H9 (cell line): ENCODE measurements around the gene PAK1. TPM values are rescaled to one million over a fixed set of nuclear protein-coding genes. Genes with fewer than 3 reads are reported as not detected.

ENCODE experiments used
- DNase-seq: peaks from one replicate; pipeline ENCODE4 v3.0.0-alpha.2; 2017
- H2AFZ ChIP-seq: one replicate; pipeline ENCODE4 v1.6.1; 2013; ENCODE audit warnings: mild to moderate bottlenecking, low read length, control low read depth, moderate library complexity
- H2AK5ac ChIP-seq: 2 replicates; pipeline ENCODE4 v1.6.1; 2013; ENCODE audit warnings: low read length, control low read depth, mixed read lengths; ENCODE audit not compliant: insufficient read length
- H2BK120ac ChIP-seq: one replicate; pipeline ENCODE4 v1.6.1; 2013; ENCODE audit warnings: low read depth, mild to moderate bottlenecking, low read length, control low read depth, inconsistent platforms; ENCODE audit not compliant: poor library complexity, severe bottlenecking
- H2BK12ac ChIP-seq: 2 replicates; pipeline ENCODE4 v1.6.1; 2013; ENCODE audit warnings: low read length, control low read depth, mixed read lengths, low read depth; ENCODE audit not compliant: insufficient read length
- H2BK15ac ChIP-seq: 2 replicates; pipeline ENCODE4 v1.6.1; 2013; ENCODE audit warnings: low read depth, low read length, control low read depth
- H2BK20ac ChIP-seq: one replicate; pipeline ENCODE4 v1.6.1; 2013; ENCODE audit warnings: low read depth, mild to moderate bottlenecking, low read length, control low read depth, inconsistent platforms; ENCODE audit not compliant: poor library complexity, severe bottlenecking
- H2BK5ac ChIP-seq: 2 replicates; pipeline ENCODE4 v1.6.1; 2013; ENCODE audit warnings: low read length, control low read depth, mixed read lengths; ENCODE audit not compliant: insufficient read length
- H3K14ac ChIP-seq: 2 replicates; pipeline ENCODE4 v1.6.1; 2013; ENCODE audit warnings: low read length, control low read depth; ENCODE audit not compliant: insufficient read depth
- H3K18ac ChIP-seq: 2 replicates; pipeline ENCODE4 v1.6.1; 2013; ENCODE audit warnings: low read depth, mild to moderate bottlenecking, mixed read lengths, low read length, control low read depth; ENCODE audit not compliant: insufficient read length
- H3K23ac ChIP-seq: 2 replicates; pipeline ENCODE4 v1.6.1; 2013; ENCODE audit warnings: low read length, control low read depth, mixed read lengths, low read depth; ENCODE audit not compliant: insufficient read length
- H3K23me2 ChIP-seq: 2 replicates; pipeline ENCODE4 v1.6.1; 2013; ENCODE audit warnings: low read depth, mild to moderate bottlenecking, mixed read lengths, low read length, control low read depth; ENCODE audit not compliant: insufficient read length, poor library complexity, severe bottlenecking
- H3K27ac ChIP-seq: 2 replicates; pipeline ENCODE4 v1.5.1; 2013; ENCODE audit warnings: low read length, control low read depth, mixed read lengths, low read depth; ENCODE audit not compliant: insufficient read length
- H3K27me3 ChIP-seq: 2 replicates; pipeline ENCODE4 v1.6.1; 2013; ENCODE audit warnings: low read length, control low read depth, inconsistent platforms; ENCODE audit not compliant: insufficient read depth
- H3K4ac ChIP-seq: 2 replicates; pipeline ENCODE4 v1.6.1; 2013; ENCODE audit warnings: low read depth, mild to moderate bottlenecking, control low read depth, inconsistent platforms, low read length, moderate library complexity
- H3K4me1 ChIP-seq: 2 replicates; pipeline ENCODE4 v1.6.1; 2013; ENCODE audit warnings: low read length, control low read depth, inconsistent platforms; ENCODE audit not compliant: insufficient read depth
- H3K4me2 ChIP-seq: 2 replicates; pipeline ENCODE4 v1.6.1; 2013; ENCODE audit warnings: low read length, control low read depth, mixed read lengths; ENCODE audit not compliant: insufficient read length, insufficient read depth
- H3K56ac ChIP-seq: 2 replicates; pipeline ENCODE4 v1.6.1; 2013; ENCODE audit warnings: low read depth, mild to moderate bottlenecking, mixed read lengths, low read length, control low read depth; ENCODE audit not compliant: insufficient read length
- H3K79me1 ChIP-seq: 2 replicates; pipeline ENCODE4 v1.6.1; 2013; ENCODE audit warnings: low read depth, mild to moderate bottlenecking, moderate library complexity, low read length, control low read depth, inconsistent platforms; ENCODE audit not compliant: insufficient read depth, poor library complexity, severe bottlenecking
- H3K79me2 ChIP-seq: 2 replicates; pipeline ENCODE4 v1.6.1; 2013; ENCODE audit warnings: low read length, control low read depth, inconsistent platforms; ENCODE audit not compliant: insufficient read depth
- H3K9ac ChIP-seq: 2 replicates; pipeline ENCODE4 v1.6.1; 2013; ENCODE audit warnings: low read length, control low read depth, mixed read lengths; ENCODE audit not compliant: insufficient read length; ENCODE audit errors: extremely low read depth
- H3K9me3 ChIP-seq: one replicate; pipeline ENCODE4 v1.6.1; 2013; ENCODE audit warnings: low read depth, low read length, inconsistent platforms; ENCODE audit not compliant: control insufficient read depth
- H3T11ph ChIP-seq: one replicate; pipeline ENCODE4 v1.6.1; 2013; ENCODE audit warnings: mild to moderate bottlenecking, low read length, control low read depth, inconsistent platforms
- H4K20me1 ChIP-seq: one replicate; pipeline ENCODE4 v1.6.1; 2013; ENCODE audit not compliant: control insufficient read depth, insufficient read length, insufficient read depth
- H4K5ac ChIP-seq: 2 replicates; pipeline ENCODE4 v1.6.1; 2013; ENCODE audit warnings: low read depth, mild to moderate bottlenecking, mixed read lengths, low read length, control low read depth; ENCODE audit not compliant: insufficient read length
- H4K8ac ChIP-seq: replicated peaks from 2 replicates; pipeline ENCODE4 v1.6.1; 2013; ENCODE audit warnings: low read length, control low read depth, mixed read lengths, low read depth; ENCODE audit not compliant: insufficient read length
- H4K91ac ChIP-seq: 2 replicates; pipeline ENCODE4 v1.6.1; 2013; ENCODE audit warnings: low read depth, mild to moderate bottlenecking, moderate library complexity, mixed read lengths, low read length, control low read depth; ENCODE audit not compliant: insufficient read length
- H3K27ac Mint-ChIP-seq, 3 experiments: 2 replicates in 2 of 3; 3 replicates in 1 of 3; pipeline ENCODE4 v1.8.0; 2020 to 2021; ENCODE audit warnings: mixed read lengths in 3 of 3, mild to moderate bottlenecking in 1 of 3, moderate library complexity in 1 of 3
- H3K27me3 Mint-ChIP-seq: 2 replicates; pipeline ENCODE4 v1.8.0; 2021; ENCODE audit warnings: low read depth, mild to moderate bottlenecking, moderate library complexity, mixed read lengths
- H3K36me3 Mint-ChIP-seq, 3 experiments: 2 replicates in 2 of 3; 3 replicates in 1 of 3; pipeline ENCODE4 v1.8.0; 2020 to 2021; ENCODE audit warnings: low read depth in 3 of 3, mixed read lengths in 3 of 3; ENCODE audit not compliant: insufficient read depth in 1 of 3
- H3K4me1 Mint-ChIP-seq, 2 experiments: 2 replicates each; pipeline ENCODE4 v1.8.0; 2020; ENCODE audit warnings: mixed read lengths in 2 of 2
- H3K4me3 Mint-ChIP-seq, 2 experiments: 2 replicates in 1 of 2; 3 replicates in 1 of 2; pipeline ENCODE4 v1.8.0; 2020 to 2021; ENCODE audit warnings: mild to moderate bottlenecking in 2 of 2, mixed read lengths in 2 of 2, moderate library complexity in 1 of 2
- H3K9me3 Mint-ChIP-seq, 2 experiments: 2 replicates in 1 of 2; 3 replicates in 1 of 2; pipeline ENCODE4 v1.8.0; 2020; ENCODE audit warnings: mild to moderate bottlenecking in 2 of 2, mixed read lengths in 2 of 2, moderate library complexity in 1 of 2
- WGBS: extraction: QIAGEN DNeasy Blood & Tissue Kit; methylation state at CpG from one replicate; pipeline ENCODE4 v1.1.7; 2013; ENCODE audit warnings: missing lambda C conversion rate, low lambda C conversion rate, mixed read lengths; ENCODE audit not compliant: insufficient read length; ENCODE audit errors: extremely low coverage; 5-methylcytosine and 5-hydroxymethylcytosine counted together
- total RNA-seq: library from RNA; stranded (reverse); gene quantifications from 2 replicates; pipeline ENCODE4 v1.2.1, GENCODE V29; 2021
- TF ChIP-seq, protein P1 (sequence below): fragments of 200-600 bp; sonication (generic); conservative IDR thresholded peaks from 3 replicates; pipeline ENCODE4 v1.8.0; 2021; ENCODE audit warnings: antibody characterized with exemption, mild to moderate bottlenecking

PAK1 gene
- total RNA-seq, 1 experiment from 2014 or later = 122 TPM

DNA sequence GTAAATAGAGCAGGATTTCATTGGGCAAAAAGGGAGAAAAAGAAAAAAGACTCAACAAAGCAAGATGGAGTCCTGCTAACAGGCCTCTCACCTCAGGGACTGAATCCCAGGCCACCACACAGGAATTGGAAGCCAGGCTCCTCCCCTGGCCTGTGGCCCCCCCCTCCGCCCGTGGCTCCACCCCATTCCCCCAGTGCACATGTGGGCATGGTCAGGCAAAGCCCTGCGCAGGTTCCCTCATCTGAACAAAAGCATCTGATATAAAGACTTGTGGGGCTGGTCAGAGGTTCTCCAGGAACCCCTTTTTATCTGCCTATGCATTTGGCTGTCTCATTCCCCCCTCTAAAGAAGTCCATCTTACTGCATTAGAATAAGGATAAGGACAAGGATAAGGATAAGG lies 46.0 kb upstream of the PAK1 start:
- H3K56ac ChIP-seq = no peak overlapping the region
- H3K4ac ChIP-seq = no peak overlapping the region
- no peak overlapping the region for H3K18ac ChIP-seq
- WGBS = no CpG with 5 or more reads among the region's 3 CpGs
- no peaks in the 10 kb centered on the region for H3K23me2 ChIP-seq
- H4K8ac ChIP-seq = no peak overlapping the region
- H4K20me1 ChIP-seq = no peaks in the 10 kb centered on the region
- no peak overlapping the region for H2BK15ac ChIP-seq
- no peak overlapping the region for H3K23ac ChIP-seq
- no peak overlapping the region for H2AFZ ChIP-seq
- no peaks in the 10 kb centered on the region for H3K79me2 ChIP-seq
- peaks cover 5% of the 10 kb centered on the region; the same call in 1 of the 2 replicates for H3K4me1 ChIP-seq
- no peak overlapping the region for H2BK12ac ChIP-seq
- Mint-ChIP-seq H3K4me1 (peaks cover 14 to 26% of the 10 kb centered on the region in 2 experiments), H3K27ac (0 out of 7 replicates have a peak overlapping the region, but pooled peaks of 1 of the 3 experiments have one; percentile 30), H3K27me3 (no peaks in the 10 kb centered on the region), H3K9me3 (peaks cover 11 to 12% of the 10 kb centered on the region in 2 experiments), H3K4me3 (no peak overlapping the region), H3K36me3 (peaks cover 3 to 13% (median 5%) of the 10 kb centered on the region in 3 experiments)
- no peak overlapping the region for H3K9ac ChIP-seq
- H3K27ac ChIP-seq = no peak overlapping the region
- H3K14ac ChIP-seq = no peak overlapping the region
- H2BK120ac ChIP-seq = no peak overlapping the region
- H2BK20ac ChIP-seq = no peak overlapping the region
- TF ChIP-seq, protein P1, sequence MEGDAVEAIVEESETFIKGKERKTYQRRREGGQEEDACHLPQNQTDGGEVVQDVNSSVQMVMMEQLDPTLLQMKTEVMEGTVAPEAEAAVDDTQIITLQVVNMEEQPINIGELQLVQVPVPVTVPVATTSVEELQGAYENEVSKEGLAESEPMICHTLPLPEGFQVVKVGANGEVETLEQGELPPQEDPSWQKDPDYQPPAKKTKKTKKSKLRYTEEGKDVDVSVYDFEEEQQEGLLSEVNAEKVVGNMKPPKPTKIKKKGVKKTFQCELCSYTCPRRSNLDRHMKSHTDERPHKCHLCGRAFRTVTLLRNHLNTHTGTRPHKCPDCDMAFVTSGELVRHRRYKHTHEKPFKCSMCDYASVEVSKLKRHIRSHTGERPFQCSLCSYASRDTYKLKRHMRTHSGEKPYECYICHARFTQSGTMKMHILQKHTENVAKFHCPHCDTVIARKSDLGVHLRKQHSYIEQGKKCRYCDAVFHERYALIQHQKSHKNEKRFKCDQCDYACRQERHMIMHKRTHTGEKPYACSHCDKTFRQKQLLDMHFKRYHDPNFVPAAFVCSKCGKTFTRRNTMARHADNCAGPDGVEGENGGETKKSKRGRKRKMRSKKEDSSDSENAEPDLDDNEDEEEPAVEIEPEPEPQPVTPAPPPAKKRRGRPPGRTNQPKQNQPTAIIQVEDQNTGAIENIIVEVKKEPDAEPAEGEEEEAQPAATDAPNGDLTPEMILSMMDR = no peak
- peak; percentile 43 for DNase-seq
- H2BK5ac ChIP-seq = no peak overlapping the region
- no peak overlapping the region for H4K5ac ChIP-seq
- no peak overlapping the region for H3T11ph ChIP-seq
- no peak overlapping the region for H2AK5ac ChIP-seq
- H3K9me3 ChIP-seq = no peaks in the 10 kb centered on the region
- no peaks in the 10 kb centered on the region for H3K79me1 ChIP-seq
- H4K91ac ChIP-seq = no peak overlapping the region
- H3K27me3 ChIP-seq = no peaks in the 10 kb centered on the region
- H3K4me2 ChIP-seq = no peak overlapping the region
